Ishikawa (cell line): Measurements from ENCODE around the gene FOXI2.

Experiments used
- CEBPB ChIP-seq: IDR thresholded peaks from 2 replicates; pipeline ENCODE4 v1.6.1; 2012
- CREB1 ChIP-seq: IDR thresholded peaks from 2 replicates; pipeline ENCODE4 v1.6.1; 2012; ENCODE audit warnings: low read depth
- EGR1 ChIP-seq: IDR thresholded peaks from 2 replicates; pipeline ENCODE4 v1.6.1; 2012
- EP300 ChIP-seq: IDR thresholded peaks from 2 replicates; pipeline ENCODE4 v1.6.1; 2012; ENCODE audit warnings: borderline replicate concordance
- FOXM1 ChIP-seq: IDR thresholded peaks from 2 replicates; pipeline ENCODE4 v1.6.1; 2012; ENCODE audit warnings: low read depth, borderline replicate concordance
- MAX ChIP-seq: IDR thresholded peaks from 2 replicates; pipeline ENCODE4 v1.6.1; 2012
- NFIC ChIP-seq: IDR thresholded peaks from 2 replicates; pipeline ENCODE4 v1.6.1; 2012
- RAD21 ChIP-seq: IDR thresholded peaks from 2 replicates; pipeline ENCODE4 v1.6.1; 2012; ENCODE audit warnings: low read depth
- REST ChIP-seq: IDR thresholded peaks from 2 replicates; pipeline ENCODE4 v1.6.1; 2012; ENCODE audit warnings: low read depth, mild to moderate bottlenecking
- TAF1 ChIP-seq: IDR thresholded peaks from 2 replicates; pipeline ENCODE4 v1.6.1; 2012; ENCODE audit warnings: low read depth, mild to moderate bottlenecking
- TCF12 ChIP-seq: IDR thresholded peaks from 2 replicates; pipeline ENCODE4 v1.6.1; 2012; ENCODE audit warnings: low read depth
- TEAD4 ChIP-seq: IDR thresholded peaks from 2 replicates; pipeline ENCODE4 v1.6.1; 2012
- USF1 ChIP-seq: IDR thresholded peaks from 2 replicates; pipeline ENCODE4 v1.6.1; 2012
- YY1 ChIP-seq: IDR thresholded peaks from 2 replicates; pipeline ENCODE4 v1.6.1; 2012; ENCODE audit warnings: low read depth
- ZBTB7A ChIP-seq: IDR thresholded peaks from 2 replicates; pipeline ENCODE4 v1.6.1; 2012; ENCODE audit warnings: low read depth

The FOXI2 gene

GRCh38 chr10:127774766-127775559, 38.0 kb downstream of the FOXI2 start:
- no peak for TF ChIP-seq RAD21
- no peak for TF ChIP-seq TCF12
- TF ChIP-seq REST: no peak
- TF ChIP-seq TAF1: no peak
- TF ChIP-seq FOXM1: no peak
- no peak for TF ChIP-seq YY1
- no peak for TF ChIP-seq EP300
- no peak for TF ChIP-seq EGR1

- TF ChIP-seq TEAD4 (no peak), TCF12 (no peak), FOXM1 (no peak), ZBTB7A (no peak), REST (no peak), RAD21 (no peak), EGR1 (no peak), MAX (no peak)
These were observed 39.8 kb downstream of the FOXI2 start for GRCh38 chr10:127776816-127777215.

GRCh38 chr10:127781412-127781811, 44.4 kb downstream of the FOXI2 start:
- no peak for TF ChIP-seq CEBPB
- TF ChIP-seq TEAD4: no peak
- no peak for TF ChIP-seq ZBTB7A
- TF ChIP-seq REST: no peak
- TF ChIP-seq EGR1: no peak
- no peak for TF ChIP-seq NFIC
- no peak for TF ChIP-seq USF1
- TF ChIP-seq RAD21: no peak
- no peak for TF ChIP-seq TAF1
- no peak for TF ChIP-seq YY1
- TF ChIP-seq EP300: no peak
- TF ChIP-seq TCF12: no peak

GRCh38 chr10:127787873-127788272, 50.9 kb downstream of the FOXI2 start:
- TF ChIP-seq ZBTB7A: no peak
- no peak for TF ChIP-seq TEAD4
- no peak for TF ChIP-seq YY1

GRCh38 chr10:127790066-127790624, 53.2 kb downstream of the FOXI2 start:
- TF ChIP-seq YY1: no peak
- TF ChIP-seq REST: no peak
- no peak for TF ChIP-seq CEBPB
- TF ChIP-seq USF1: no peak
- TF ChIP-seq TCF12: no peak
- TF ChIP-seq EP300: no peak
- no peak for TF ChIP-seq TAF1
- no peak for TF ChIP-seq ZBTB7A
- no peak for TF ChIP-seq NFIC
- TF ChIP-seq CREB1: no peak
- no peak for TF ChIP-seq MAX
- TF ChIP-seq TEAD4: no peak
- TF ChIP-seq EGR1: no peak
- no peak for TF ChIP-seq RAD21
- no peak for TF ChIP-seq FOXM1
